Measurements from ENCODE around the gene MNS1.

- TF ChIP-seq MYC (CRISPR knock-in tag; IDR thresholded peaks at IDR 0.05; ENCODE audit: borderline replicate concordance) (no peak), CTCF (CRISPR knock-in tag; IDR thresholded peaks at IDR 0.05) (no peak), KLF11 (CRISPR knock-in tag; IDR thresholded peaks at IDR 0.05) (no peak), PAXIP1 (CRISPR knock-in tag; conservative IDR thresholded peaks at IDR 0.05) (no peak), ZNF616 (CRISPR knock-in tag; IDR thresholded peaks at IDR 0.05; ENCODE audit: low read depth) (no peak), BHLHE40 (IDR thresholded peaks at IDR 0.05; ENCODE audit: low read length) (no peak), ZBTB4 (CRISPR knock-in tag; IDR thresholded peaks at IDR 0.05; ENCODE audit: borderline replicate concordance) (no peak), ZNF660 (CRISPR knock-in tag; IDR thresholded peaks at IDR 0.05; ENCODE audit: borderline replicate concordance, low read depth) (no peak), MED8 (CRISPR knock-in tag; IDR thresholded peaks at IDR 0.05; ENCODE audit: insufficient replicate concordance) (no peak), CHD4 (IDR thresholded peaks at IDR 0.05; ENCODE audit: borderline replicate concordance, low read length) (no peak), MED13 (CRISPR knock-in tag; IDR thresholded peaks at IDR 0.05) (no peak), ZNF766 (CRISPR knock-in tag; IDR thresholded peaks at IDR 0.05; ENCODE audit: borderline replicate concordance) (no peak)
These were observed 4.0 kb downstream of the MNS1 start for GRCh38 chr15:56460947-56461346.
